ENCODE measurements around the gene ADCY1. TPM values are rescaled to one million over a fixed set of nuclear protein-coding genes. Genes with fewer than 3 reads are reported as not detected.
"Not testable (repeated sequence)": the region's sequence is repeated elsewhere in the genome, so short reads cannot be mapped to it uniquely, and the experiment has no call there.

ADCY1 gene
- total RNA-seq = 5.8 and 6.6 TPM in 2 replicates

DNA sequence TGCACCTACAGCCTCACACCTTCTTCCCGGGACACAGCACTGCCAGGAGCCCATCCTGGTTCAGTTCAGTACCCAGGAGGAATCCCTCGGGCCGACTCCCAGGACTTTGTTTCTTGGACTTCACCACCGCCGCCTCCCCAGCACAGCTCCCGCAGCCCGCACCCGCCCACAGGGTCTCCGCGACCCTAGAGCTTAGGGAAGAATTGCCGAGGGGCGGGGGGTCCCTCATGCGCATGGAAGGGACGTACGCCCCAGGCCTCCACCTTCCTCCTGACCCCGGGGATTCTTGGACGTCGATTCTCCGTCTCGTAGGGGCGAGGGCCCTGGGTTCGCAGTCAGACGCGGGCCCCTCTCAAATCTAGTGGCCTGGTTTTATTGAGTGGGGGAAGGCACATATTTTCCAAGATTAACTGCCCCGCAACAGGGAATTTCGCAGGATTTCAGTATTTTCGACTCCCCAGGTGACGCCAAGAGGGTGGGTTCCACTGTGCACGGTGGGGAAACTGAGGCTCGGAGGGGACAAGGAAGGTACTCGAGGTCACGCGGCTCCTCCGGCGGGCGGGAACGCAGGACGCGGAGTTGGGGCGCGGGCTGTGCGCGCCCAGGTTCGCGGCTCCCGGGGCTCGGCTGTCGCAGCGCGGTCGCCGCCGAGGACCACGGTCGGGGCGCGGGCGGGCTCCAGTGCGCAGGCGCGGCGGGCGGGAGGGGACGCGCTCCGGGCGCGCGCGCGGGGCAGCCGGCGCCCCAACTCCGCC is at the start of gene ADCY1:
ADCY1 (plus strand) TSS at position 708 of the 755 bp plus-strand sequence. CDS start 176 bp downstream, outside the sequence.
- TF ChIP-seq, protein P1, sequence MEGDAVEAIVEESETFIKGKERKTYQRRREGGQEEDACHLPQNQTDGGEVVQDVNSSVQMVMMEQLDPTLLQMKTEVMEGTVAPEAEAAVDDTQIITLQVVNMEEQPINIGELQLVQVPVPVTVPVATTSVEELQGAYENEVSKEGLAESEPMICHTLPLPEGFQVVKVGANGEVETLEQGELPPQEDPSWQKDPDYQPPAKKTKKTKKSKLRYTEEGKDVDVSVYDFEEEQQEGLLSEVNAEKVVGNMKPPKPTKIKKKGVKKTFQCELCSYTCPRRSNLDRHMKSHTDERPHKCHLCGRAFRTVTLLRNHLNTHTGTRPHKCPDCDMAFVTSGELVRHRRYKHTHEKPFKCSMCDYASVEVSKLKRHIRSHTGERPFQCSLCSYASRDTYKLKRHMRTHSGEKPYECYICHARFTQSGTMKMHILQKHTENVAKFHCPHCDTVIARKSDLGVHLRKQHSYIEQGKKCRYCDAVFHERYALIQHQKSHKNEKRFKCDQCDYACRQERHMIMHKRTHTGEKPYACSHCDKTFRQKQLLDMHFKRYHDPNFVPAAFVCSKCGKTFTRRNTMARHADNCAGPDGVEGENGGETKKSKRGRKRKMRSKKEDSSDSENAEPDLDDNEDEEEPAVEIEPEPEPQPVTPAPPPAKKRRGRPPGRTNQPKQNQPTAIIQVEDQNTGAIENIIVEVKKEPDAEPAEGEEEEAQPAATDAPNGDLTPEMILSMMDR (IDR thresholded peaks at IDR 0.05; ENCODE audit: insufficient read depth, low read length, poor library complexity, severe bottlenecking) = no peak
- DNase-seq (ENCODE audit: low read depth) = no peak
- no peaks in the 10 kb centered on the region for H3K36me3 ChIP-seq (ENCODE audit: control insufficient read depth, insufficient read depth, low read length)
- peak within 1 kb of the TSS; percentile 24 for H3K4me3 ChIP-seq (ENCODE audit: low read depth, low read length)
- peaks cover 55% of the 10 kb centered on the region for H3K27me3 ChIP-seq (ENCODE audit: control insufficient read depth, insufficient read depth, low read length)

DNA sequence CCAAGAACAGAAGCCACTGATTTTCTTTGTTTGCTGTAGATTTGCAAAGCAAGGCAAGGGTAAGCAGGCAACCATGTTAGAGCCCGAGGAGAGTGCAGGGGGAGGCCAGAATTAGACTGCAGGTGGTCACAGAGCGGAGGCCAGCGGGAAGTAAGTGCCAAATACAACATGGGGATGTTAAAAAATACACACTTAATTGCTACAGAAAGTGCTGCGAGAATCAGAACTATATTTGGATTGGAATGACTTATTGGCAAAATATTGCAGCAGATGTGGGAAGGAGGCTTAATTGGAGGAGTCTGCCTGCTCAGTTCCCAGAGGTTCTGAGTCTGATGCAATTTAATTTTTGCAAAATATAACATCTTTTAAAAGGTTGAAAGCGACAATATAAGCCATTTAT is 49.7 kb upstream of the ADCY1 start:
- Histone ChIP-seq H3K27me3 (ENCODE audit: control insufficient read depth, insufficient read depth, low read length) (no peaks in the 10 kb centered on the region), H3K36me3 (ENCODE audit: control insufficient read depth, insufficient read depth, low read length) (no peaks in the 10 kb centered on the region), H3K4me3 (ENCODE audit: low read depth, low read length) (no peak overlapping the region)
- TF ChIP-seq, protein P1 (IDR thresholded peaks at IDR 0.05; ENCODE audit: insufficient read depth, low read length, poor library complexity, severe bottlenecking) = no peak
- DNase-seq (ENCODE audit: low read depth) = no peak

DNA sequence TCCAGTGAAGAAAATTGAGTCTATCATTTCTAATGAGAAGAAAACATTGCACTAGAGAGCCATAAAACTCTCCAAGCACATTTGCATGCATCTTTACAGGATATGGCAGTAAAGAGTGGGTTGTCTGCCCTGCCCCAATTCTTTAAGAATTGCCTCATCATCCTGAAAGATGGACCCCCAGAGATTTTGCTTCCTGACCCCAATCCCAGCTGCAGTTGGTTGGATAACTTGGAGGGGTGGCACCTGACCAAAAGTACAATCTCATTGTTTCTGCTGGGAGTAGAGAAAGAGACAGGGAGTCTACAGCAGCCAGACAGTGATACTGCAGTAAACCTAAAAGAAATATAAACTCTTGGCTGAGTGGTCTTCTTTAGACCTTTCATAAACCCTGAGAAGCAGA is 49.1 kb upstream of the ADCY1 start:
- Histone ChIP-seq H3K4me3 (ENCODE audit: low read depth, low read length) (no peak overlapping the region), H3K27me3 (ENCODE audit: control insufficient read depth, insufficient read depth, low read length) (no peaks in the 10 kb centered on the region), H3K36me3 (ENCODE audit: control insufficient read depth, insufficient read depth, low read length) (no peaks in the 10 kb centered on the region)
- DNase-seq (ENCODE audit: low read depth) = no peak
- TF ChIP-seq, protein P1 (IDR thresholded peaks at IDR 0.05; ENCODE audit: insufficient read depth, low read length, poor library complexity, severe bottlenecking) = no peak

DNA sequence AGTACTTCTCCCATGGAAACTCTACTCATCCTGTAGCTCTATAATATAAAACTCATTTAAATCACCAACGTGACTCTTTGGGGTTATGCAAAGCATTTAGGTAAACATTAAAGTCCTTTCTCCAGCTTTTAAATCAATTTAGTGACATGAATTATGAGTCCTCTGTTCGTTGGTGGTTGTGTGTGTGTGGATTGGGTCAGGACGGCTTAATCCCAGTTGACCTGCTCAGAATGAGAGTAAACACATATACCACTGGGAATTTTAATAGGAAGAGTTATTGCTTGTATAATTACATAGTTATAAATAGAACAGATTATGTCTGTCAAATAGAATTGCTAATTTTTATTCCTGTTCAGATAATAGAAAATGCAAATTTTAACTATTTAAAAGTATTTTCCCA is 30.7 kb upstream of the ADCY1 start:
- no peak for DNase-seq (ENCODE audit: low read depth)
- TF ChIP-seq, protein P1 (IDR thresholded peaks at IDR 0.05; ENCODE audit: insufficient read depth, low read length, poor library complexity, severe bottlenecking) = no peak
- Histone ChIP-seq H3K36me3 (ENCODE audit: control insufficient read depth, insufficient read depth, low read length) (no peaks in the 10 kb centered on the region), H3K27me3 (ENCODE audit: control insufficient read depth, insufficient read depth, low read length) (no peaks in the 10 kb centered on the region), H3K4me3 (ENCODE audit: low read depth, low read length) (no peak overlapping the region)

DNA sequence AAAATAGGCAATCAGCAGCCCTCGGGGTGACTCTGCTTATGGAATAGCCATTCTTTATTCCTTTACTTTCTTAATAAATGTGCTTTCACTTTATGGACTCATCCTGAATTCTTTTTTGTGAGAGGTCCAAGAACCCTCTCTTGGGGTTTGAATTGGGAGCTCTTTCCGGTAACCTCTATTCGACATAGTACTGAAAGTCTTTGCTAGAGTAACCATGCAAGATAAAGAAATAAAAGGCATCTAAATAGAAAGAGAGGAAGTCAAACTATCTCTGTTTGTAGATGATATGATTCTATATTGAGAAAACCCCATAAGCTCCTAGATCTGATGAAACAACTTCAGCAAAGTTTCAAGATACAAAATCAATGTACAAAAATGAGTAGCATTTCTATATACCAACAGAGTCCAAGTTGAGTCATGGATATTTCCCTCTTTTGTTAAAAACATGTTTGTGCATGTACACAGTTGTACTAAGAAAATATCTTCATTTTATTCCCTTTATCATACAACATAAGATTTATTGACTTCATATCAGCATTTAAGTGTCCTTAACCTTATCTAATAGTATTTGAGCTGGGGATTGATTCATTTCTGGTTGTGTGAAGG is 29.0 kb upstream of the ADCY1 start:
- not testable (repeated sequence) for DNase-seq (ENCODE audit: low read depth); H3K27me3 ChIP-seq (ENCODE audit: control insufficient read depth, insufficient read depth, low read length); H3K4me3 ChIP-seq (ENCODE audit: low read depth, low read length); H3K36me3 ChIP-seq (ENCODE audit: control insufficient read depth, insufficient read depth, low read length)

DNA sequence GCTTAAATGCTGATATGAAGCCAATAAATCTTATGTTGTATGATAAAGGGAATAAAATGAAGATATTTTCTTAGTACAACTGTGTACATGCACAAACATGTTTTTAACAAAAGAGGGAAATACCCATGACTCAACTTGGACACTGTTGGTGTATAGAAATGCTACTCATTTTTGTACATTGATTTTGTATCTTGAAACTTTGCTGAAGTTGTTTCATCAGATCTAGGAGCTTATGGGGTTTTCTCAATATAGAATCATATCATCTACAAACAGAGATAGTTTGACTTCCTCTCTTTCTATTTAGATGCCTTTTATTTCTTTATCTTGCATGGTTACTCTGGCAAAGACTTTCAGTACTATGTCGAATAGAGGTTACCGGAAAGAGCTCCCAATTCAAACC is 25.3 kb upstream of the ADCY1 start:
- DNase-seq (ENCODE audit: low read depth); H3K27me3 ChIP-seq (ENCODE audit: control insufficient read depth, insufficient read depth, low read length); H3K36me3 ChIP-seq (ENCODE audit: control insufficient read depth, insufficient read depth, low read length); H3K4me3 ChIP-seq (ENCODE audit: low read depth, low read length): not testable (repeated sequence)

DNA sequence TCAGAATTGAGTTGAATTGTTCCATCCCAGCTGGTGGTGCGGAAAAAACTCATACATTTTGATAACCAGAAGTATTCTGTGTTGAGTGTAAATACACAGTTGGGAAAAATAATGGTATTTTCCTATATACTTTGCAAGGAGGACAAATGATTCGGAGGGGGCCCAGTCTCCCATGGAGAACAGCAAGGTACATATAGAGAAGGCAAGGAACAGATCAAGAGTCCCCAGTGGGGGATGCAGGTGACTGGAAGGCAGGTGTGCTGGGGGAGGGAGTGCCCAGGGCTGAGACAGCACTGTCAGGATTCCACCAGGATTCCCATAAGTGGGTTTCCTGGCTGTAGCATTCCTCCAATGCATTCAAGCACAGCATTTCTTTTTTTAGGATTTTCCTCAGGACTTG is 10.8 kb upstream of the ADCY1 start:
- no peak for DNase-seq (ENCODE audit: low read depth)
- H3K27me3 ChIP-seq (ENCODE audit: control insufficient read depth, insufficient read depth, low read length) = no peaks in the 10 kb centered on the region
- H3K4me3 ChIP-seq (ENCODE audit: low read depth, low read length) = no peak overlapping the region
- H3K36me3 ChIP-seq (ENCODE audit: control insufficient read depth, insufficient read depth, low read length) = no peaks in the 10 kb centered on the region
- TF ChIP-seq, protein P1 (IDR thresholded peaks at IDR 0.05; ENCODE audit: insufficient read depth, low read length, poor library complexity, severe bottlenecking) = no peak
